ENCODE data around the gene HERC4.

DNA sequence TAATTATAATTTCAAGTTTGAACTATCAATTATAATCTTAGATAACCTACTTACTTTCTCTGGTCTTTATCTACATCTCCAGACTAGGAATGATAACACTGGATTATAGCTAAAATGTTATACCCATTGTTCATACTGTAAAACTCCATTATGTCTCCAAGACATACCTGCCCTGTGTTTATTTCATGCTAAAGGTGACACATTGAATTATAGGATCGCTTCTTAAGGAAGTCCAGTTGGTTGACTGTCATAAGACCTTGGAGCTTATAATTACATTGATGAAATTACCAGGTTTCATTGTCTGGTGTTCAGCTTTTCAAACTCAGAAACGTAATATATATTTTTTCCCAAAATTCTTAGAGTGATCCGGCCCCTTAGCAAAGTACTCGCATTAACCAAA is 15.5 kb upstream of the HERC4 start:
- no peak for TF ChIP-seq CTCF (IDR thresholded peaks at IDR 0.05; ENCODE audit: low read length)
- TF ChIP-seq EZH2 (IDR thresholded peaks at IDR 0.05; ENCODE audit: borderline replicate concordance, low read length): no peak
